OCI-M2 (cell line): Measurements from ENCODE around the gene CRYBG3.

Experiments
- DNase-seq: peaks from one replicate; lab custom pipeline; 2025; ENCODE audit not compliant: unreplicated experiment; lab: John Stamatoyannopoulos, UW

The CRYBG3 gene

GRCh38 chr3:97939401-97939800 is 117.6 kb downstream of the CRYBG3 start:
- DNase-seq, result no peak

GRCh38 chr3:97940034-97940433 is 118.2 kb downstream of the CRYBG3 start:
- no peak for DNase-seq

- no peak for DNase-seq
Measured at GRCh38 chr3:97942801-97943546, 121.2 kb downstream of the CRYBG3 start.

- no peak for DNase-seq
Measured at GRCh38 chr3:97948351-97949109, 126.7 kb downstream of the CRYBG3 start.

- no peak for DNase-seq
Measured at GRCh38 chr3:97949110-97949485, 127.3 kb downstream of the CRYBG3 start.

- no peak for DNase-seq
Measured at GRCh38 chr3:97949743-97950142, 127.9 kb downstream of the CRYBG3 start.

GRCh38 chr3:97950360-97950759 is 128.5 kb downstream of the CRYBG3 start:
- DNase-seq, result no peak

- DNase-seq, result no peak
Measured at GRCh38 chr3:97952280-97952679, 130.5 kb downstream of the CRYBG3 start.

- no peak for DNase-seq
Measured at GRCh38 chr3:97952872-97953271, 131.1 kb downstream of the CRYBG3 start.

GRCh38 chr3:97954228-97954827 is 132.5 kb downstream of the CRYBG3 start:
- DNase-seq, result no peak

GRCh38 chr3:97956051-97956450 is 134.2 kb downstream of the CRYBG3 start:
- no peak for DNase-seq

- no peak for DNase-seq
Measured at GRCh38 chr3:97957617-97958311, 136.0 kb downstream of the CRYBG3 start.

- DNase-seq, result no peak
Measured at GRCh38 chr3:97958396-97958795, 136.6 kb downstream of the CRYBG3 start.

- no peak for DNase-seq
Measured at GRCh38 chr3:97958796-97959195, 137.0 kb downstream of the CRYBG3 start.

GRCh38 chr3:97959872-97960271 is 138.1 kb downstream of the CRYBG3 start:
- DNase-seq, result no peak

GRCh38 chr3:97960551-97960950 is 138.7 kb downstream of the CRYBG3 start:
- no peak for DNase-seq

GRCh38 chr3:97960993-97961766 is 139.4 kb downstream of the CRYBG3 start:
- no peak for DNase-seq

- no peak for DNase-seq
Measured at GRCh38 chr3:97967966-97968365, 146.2 kb downstream of the CRYBG3 start.

- no peak for DNase-seq
Measured at GRCh38 chr3:97968376-97968775, 146.6 kb downstream of the CRYBG3 start.

- DNase-seq, result no peak
Measured at GRCh38 chr3:97969541-97969940, 147.7 kb downstream of the CRYBG3 start.

- DNase-seq, result no peak
Measured at GRCh38 chr3:97970156-97970555, 148.3 kb downstream of the CRYBG3 start.
